K562 (cell line): ENCODE results near the gene PITPNM3. TPM values are rescaled to one million over a fixed set of nuclear protein-coding genes. Genes with fewer than 3 reads are reported as not detected.

Source experiments
- ATAC-seq: fragments of 200-7000 bp; cut with Tn5 transposase; 3 replicates; pipeline ENCODE4 v1.9.1; 2020; ENCODE audit warnings: moderate library complexity
- BruUV-seq: library from RNA; stranded (reverse); fragments of 400-500 nt; replicated peaks from 2 replicates; lab custom pipeline; 2021; lab: Mats Ljungman, UMichigan
- CTCF ChIA-PET: fragments of 300-600 bp; formaldehyde crosslinking; extraction: SDS; loops from one replicate; lab custom pipeline; 2021; ENCODE audit warnings: low intra/inter-chr PET ratio; lab: Yijun Ruan, JAX
- POLR2A ChIA-PET: fragments of 300-600, 350-650 bp; sonication (Branson Sonifier 250); formaldehyde crosslinking; extraction: SDS; loops from one replicate; lab custom pipeline; 2021; ENCODE audit warnings: antibody characterized with exemption, inconsistent platforms; lab: Yijun Ruan, JAX
- DNase-seq, 4 experiments: peaks; one replicate each; pipeline versions ENCODE4 v3.0.0 to v3.0.0-alpha.2; 2011 to 2018; ENCODE audit warnings: low spot score in 3 of 4, mixed read lengths in 3 of 4; ENCODE audit errors: extremely low read depth in 1 of 4
- FAIRE-seq: peaks from 2 replicates; lab custom pipeline; 2011; peaks lifted over from hg19 to GRCh38; lab: Jason Lieb, UNC
- H2AFZ ChIP-seq: 2 replicates; pipeline ENCODE4 v1.6.0; 2011; ENCODE audit warnings: low read depth, low read length, control low read depth, inconsistent platforms
- H3K27ac ChIP-seq: fragments of 200-600 bp; 3 replicates; pipeline ENCODE4 v1.8.0; 2011; ENCODE audit warnings: low read depth, mild to moderate bottlenecking, control low read depth, inconsistent platforms, low read length, moderate library complexity, mixed read lengths; ENCODE audit errors: extremely low read depth
- H3K27me3 ChIP-seq, 2 experiments: fragments of 300-600 bp in 1 of 2; 2 replicates in 1 of 2; 3 replicates in 1 of 2; pipeline versions ENCODE4 v1.6.0 to v1.8.0; 2011; ENCODE audit warnings: inconsistent platforms in 2 of 2, low read length in 2 of 2, mild to moderate bottlenecking in 1 of 2, mixed read lengths in 1 of 2, moderate library complexity in 1 of 2; ENCODE audit not compliant: control insufficient read depth in 2 of 2, insufficient read depth in 2 of 2
- H3K36me3 ChIP-seq: fragments of 300-600 bp; 3 replicates; pipeline ENCODE4 v1.8.0; 2011; ENCODE audit warnings: mild to moderate bottlenecking, low read length, inconsistent platforms; ENCODE audit not compliant: control insufficient read depth, insufficient read depth
- H3K4me1 ChIP-seq, 2 experiments: fragments of 200-600 bp in 1 of 2; replicated peaks in 1 of 2; 2 replicates in 1 of 2; 3 replicates in 1 of 2; pipeline versions ENCODE4 v1.5.1 to v1.8.0; 2011; ENCODE audit warnings: inconsistent platforms in 2 of 2, low read length in 2 of 2, mild to moderate bottlenecking in 1 of 2, mixed read lengths in 1 of 2, moderate library complexity in 1 of 2; ENCODE audit not compliant: control insufficient read depth in 2 of 2, insufficient read depth in 2 of 2
- H3K4me2 ChIP-seq: 2 replicates; pipeline ENCODE4 v1.6.1; 2011; ENCODE audit warnings: low read length, control low read depth, inconsistent platforms, mixed read lengths; ENCODE audit not compliant: insufficient read depth
- H3K4me3 ChIP-seq: fragments of 200-600 bp; sonication (generic), shearing (Covaris generic); 2 replicates; pipeline ENCODE4 v1.5.1; 2016; ENCODE audit warnings: control low read depth, inconsistent platforms
- H3K79me2 ChIP-seq: fragments of 200-600 bp; 3 replicates; pipeline ENCODE4 v1.8.0; 2011; ENCODE audit warnings: low read length, inconsistent platforms; ENCODE audit not compliant: control insufficient read depth, insufficient read depth
- H3K9ac ChIP-seq, 2 experiments: 2 replicates each; pipeline versions ENCODE4 v1.6.0 to v1.6.1; 2011; ENCODE audit warnings: low read depth in 2 of 2, low read length in 2 of 2, control low read depth in 1 of 2, inconsistent platforms in 1 of 2, mild to moderate bottlenecking in 1 of 2, mixed read lengths in 1 of 2; ENCODE audit not compliant: insufficient read depth in 1 of 2
- H3K9me1 ChIP-seq: one replicate; pipeline ENCODE4 v1.6.0; 2011; ENCODE audit warnings: inconsistent platforms, mild to moderate bottlenecking, low read length, moderate library complexity; ENCODE audit not compliant: control insufficient read depth, insufficient read depth
- H3K9me3 ChIP-seq: replicated peaks from 2 replicates; pipeline ENCODE4 v1.5.1; 2011; ENCODE audit warnings: low read depth, low read length, inconsistent platforms; ENCODE audit not compliant: control insufficient read depth, insufficient read depth
- H4K20me1 ChIP-seq: replicated peaks from 2 replicates; pipeline ENCODE4 v1.6.1; 2011; ENCODE audit warnings: low read length, inconsistent platforms, mixed read lengths; ENCODE audit not compliant: control insufficient read depth, insufficient read depth
- CBX2 ChIP-seq: fragments of 200-600 bp; sonication (generic); IDR thresholded peaks from one replicate; pipeline ENCODE4 v1.6.1; 2012; ENCODE audit warnings: mild to moderate bottlenecking, low read length, inconsistent platforms; ENCODE audit not compliant: insufficient read depth, poor library complexity, severe bottlenecking
- HOMEZ ChIP-seq: fragments of 250-450 bp; sonication (Bioruptor Pico); IDR thresholded peaks from 2 replicates; pipeline ENCODE4 v1.4.0; 2020; ENCODE audit warnings: mild to moderate bottlenecking, moderate library complexity
- SNAPC5 ChIP-seq: fragments of 250-450 bp; sonication (Bioruptor Pico); IDR thresholded peaks from 2 replicates; pipeline ENCODE4 v1.8.0; 2021; ENCODE audit warnings: moderate library complexity, mild to moderate bottlenecking, inconsistent platforms
- SREBF1 ChIP-seq: fragments of 150-350 bp; IDR thresholded peaks from 2 replicates; pipeline ENCODE4 v1.6.1; 2014; ENCODE audit warnings: antibody characterized with exemption, low read depth, low read length, borderline replicate concordance
- SRF ChIP-seq, 2 experiments: fragments of 250-450, 450-650 bp in 1 of 2; sonication (Bioruptor Pico) in 1 of 2; sonication (generic) in 1 of 2; formaldehyde crosslinking; IDR thresholded peaks; 2 replicates each; pipeline versions ENCODE4 v1.5.0 to v1.5.1; 2020 to 2022; ENCODE audit warnings: mild to moderate bottlenecking in 1 of 2, missing genetic modification reagents in 1 of 2
- ZNF134 ChIP-seq: fragments of 250-450 bp; sonication (Bioruptor Pico); conservative IDR thresholded peaks from 2 replicates; pipeline ENCODE4 v1.4.0; 2020
- WGBS: fragments of 100-300 bp; shearing (Covaris generic); methylation state at CpG from one replicate; pipeline ENCODE4 v1.1.6; 2016; ENCODE audit warnings: low coverage, mixed read lengths; ENCODE audit not compliant: insufficient coverage; ENCODE audit errors: missing lambda C conversion rate; 5-methylcytosine and 5-hydroxymethylcytosine counted together
- in situ Hi-C: fragments of 300-500 bp; cut with MboI; formaldehyde crosslinking; loops from 4 replicates; pipeline ENCODE4 v1.15.0; 2018; ENCODE audit warnings: inconsistent platforms, mixed read lengths
- intact Hi-C: fragments of 100-400 bp; cut with micrococcal nuclease; formaldehyde crosslinking; loops from 2 replicates; pipeline ENCODE4 v1.14.2; 2022
- polyA plus RNA-seq, 8 experiments: library from polyadenylated mRNA; depleted of rRNA in 4 of 8; stranded (reverse) in 5 of 8; unstranded in 3 of 8; fragments of >200 nt; fragmentation: Nextera tagmentation in 2 of 8; fragmentation: Illumina TruSeq in 1 of 8; extraction: Ambion mirVana in 2 of 8; extraction: Trizol in 1 of 8; gene quantifications; 2 replicates each; pipeline versions ENCODE4 v1.2.1 to v1.2.3, GENCODE V29; 2011 to 2014; ENCODE audit warnings: inconsistent platforms in 1 of 8, missing spikeins in 1 of 8
- total RNA-seq, 7 experiments: library from RNA; depleted of rRNA in 6 of 7; stranded (reverse); fragments of >200 nt in 6 of 7; fragmentation: Illumina TruSeq in 2 of 7; extraction: Trizol in 2 of 7; gene quantifications; 2 replicates each; pipeline versions ENCODE4 v1.2.1 to v1.2.3, GENCODE V29; 2011 to 2021; ENCODE audit warnings: low replicate concordance in 1 of 7
- TF ChIP-seq, protein P1 (sequence below): fragments of 450-650 bp; formaldehyde crosslinking; conservative IDR thresholded peaks from 2 replicates; pipeline ENCODE4 v1.4.0; 2022; ENCODE audit warnings: mild to moderate bottlenecking, missing genetic modification characterization
- TF ChIP-seq, protein P2 (sequence below): fragments of 200-400 bp; formaldehyde crosslinking; IDR thresholded peaks from 2 replicates; pipeline ENCODE4 v1.6.1; 2017; ENCODE audit warnings: mild to moderate bottlenecking, low read depth, low read length, moderate library complexity

PITPNM3 gene
- total and polyA plus RNA-seq, 9 of the 15 experiments (the other 6 are each of a cell fraction or from before 2014, with no cell fraction given), result 0.14 to 0.38 (median 0.22) TPM; not detected in 2

DNA sequence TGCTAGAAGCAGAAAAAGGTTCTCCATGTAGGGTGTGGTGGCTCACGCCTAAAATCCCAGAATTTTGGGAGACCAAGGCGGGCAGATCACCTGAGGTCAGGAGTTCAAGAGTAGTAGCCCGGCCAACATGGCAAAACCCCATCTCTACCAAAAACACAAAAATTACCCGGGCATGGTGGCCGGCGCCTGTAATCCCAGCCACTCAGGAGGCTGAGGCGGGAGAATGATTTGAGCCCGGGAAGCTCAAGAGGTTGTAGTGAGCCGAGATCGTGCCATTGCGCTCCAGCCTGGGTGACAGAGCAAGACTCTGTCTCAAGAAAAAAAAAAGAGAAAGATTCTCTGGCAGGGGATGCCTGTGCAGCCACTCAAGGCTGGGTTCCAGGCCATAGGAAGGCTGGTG is 54.2 kb downstream of the PITPNM3 start:
- ChIA-PET POLR2A (interaction anchor here (1.8 kb wide), 1 partner anchor 8 kb away, joined by 7 read pairs; no protein-coding TSS in a partner anchor), CTCF (no interaction called here)
- no peak overlapping the region for H3K4me2 ChIP-seq
- no peak for ATAC-seq
- H3K4me1 ChIP-seq, result no peaks in the 10 kb centered on the region; a peak in 1 of 5 replicates
- FAIRE-seq, result no peak
- in situ Hi-C loops (no loop called here), intact Hi-C loops (no loop called here)
- H3K9me3 ChIP-seq, result no peaks in the 10 kb centered on the region
- no peaks in the 10 kb centered on the region for H3K79me2 ChIP-seq
- no peaks in the 10 kb centered on the region for H3K36me3 ChIP-seq
- H3K27ac ChIP-seq, result no peak overlapping the region
- no peak for TF ChIP-seq SRF (CRISPR knock-in tag; IDR thresholded peaks at IDR 0.05)
- TF ChIP-seq, protein P1, sequence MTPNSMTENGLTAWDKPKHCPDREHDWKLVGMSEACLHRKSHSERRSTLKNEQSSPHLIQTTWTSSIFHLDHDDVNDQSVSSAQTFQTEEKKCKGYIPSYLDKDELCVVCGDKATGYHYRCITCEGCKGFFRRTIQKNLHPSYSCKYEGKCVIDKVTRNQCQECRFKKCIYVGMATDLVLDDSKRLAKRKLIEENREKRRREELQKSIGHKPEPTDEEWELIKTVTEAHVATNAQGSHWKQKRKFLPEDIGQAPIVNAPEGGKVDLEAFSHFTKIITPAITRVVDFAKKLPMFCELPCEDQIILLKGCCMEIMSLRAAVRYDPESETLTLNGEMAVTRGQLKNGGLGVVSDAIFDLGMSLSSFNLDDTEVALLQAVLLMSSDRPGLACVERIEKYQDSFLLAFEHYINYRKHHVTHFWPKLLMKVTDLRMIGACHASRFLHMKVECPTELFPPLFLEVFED, result no peak
- no peak for TF ChIP-seq CBX2
- TF ChIP-seq SNAPC5 (CRISPR knock-in tag), result no peak
- TF ChIP-seq, protein P2, sequence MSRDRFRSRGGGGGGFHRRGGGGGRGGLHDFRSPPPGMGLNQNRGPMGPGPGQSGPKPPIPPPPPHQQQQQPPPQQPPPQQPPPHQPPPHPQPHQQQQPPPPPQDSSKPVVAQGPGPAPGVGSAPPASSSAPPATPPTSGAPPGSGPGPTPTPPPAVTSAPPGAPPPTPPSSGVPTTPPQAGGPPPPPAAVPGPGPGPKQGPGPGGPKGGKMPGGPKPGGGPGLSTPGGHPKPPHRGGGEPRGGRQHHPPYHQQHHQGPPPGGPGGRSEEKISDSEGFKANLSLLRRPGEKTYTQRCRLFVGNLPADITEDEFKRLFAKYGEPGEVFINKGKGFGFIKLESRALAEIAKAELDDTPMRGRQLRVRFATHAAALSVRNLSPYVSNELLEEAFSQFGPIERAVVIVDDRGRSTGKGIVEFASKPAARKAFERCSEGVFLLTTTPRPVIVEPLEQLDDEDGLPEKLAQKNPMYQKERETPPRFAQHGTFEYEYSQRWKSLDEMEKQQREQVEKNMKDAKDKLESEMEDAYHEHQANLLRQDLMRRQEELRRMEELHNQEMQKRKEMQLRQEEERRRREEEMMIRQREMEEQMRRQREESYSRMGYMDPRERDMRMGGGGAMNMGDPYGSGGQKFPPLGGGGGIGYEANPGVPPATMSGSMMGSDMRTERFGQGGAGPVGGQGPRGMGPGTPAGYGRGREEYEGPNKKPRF, result no peak
- TF ChIP-seq ZNF134 (CRISPR knock-in tag), result no peak
- TF ChIP-seq SREBF1, result no peak
- TF ChIP-seq HOMEZ, result no peak
- H3K27me3 ChIP-seq, result peaks cover 0 to 23% of the 10 kb centered on the region in 2 experiments; a peak in 3 of 5 replicates
- no TSS peak for BruUV-seq
- H3K4me3 ChIP-seq, result no peak overlapping the region
- no peaks in the 10 kb centered on the region for H3K9me1 ChIP-seq
- 10% methylated on average over 9 of the region's 11 CpGs for WGBS
- H2AFZ ChIP-seq, result no peak overlapping the region
- no peak for DNase-seq
- no peak overlapping the region for H3K9ac ChIP-seq
- no peaks in the 10 kb centered on the region for H4K20me1 ChIP-seq
